GM10266 (cell line): ENCODE measurements around the gene GAA.

Experiments used
- DNase-seq: peaks from one replicate; pipeline ENCODE4 v3.0.0; 2012; ENCODE audit errors: extremely low spot score
- TF ChIP-seq, protein P1 (sequence below): IDR thresholded peaks from 2 replicates; pipeline ENCODE4 v1.5.1; 2012; ENCODE audit warnings: mild to moderate bottlenecking, low read depth; ENCODE audit not compliant: control insufficient read depth, insufficient read depth; ENCODE audit errors: missing control alignments

Gene GAA

DNA sequence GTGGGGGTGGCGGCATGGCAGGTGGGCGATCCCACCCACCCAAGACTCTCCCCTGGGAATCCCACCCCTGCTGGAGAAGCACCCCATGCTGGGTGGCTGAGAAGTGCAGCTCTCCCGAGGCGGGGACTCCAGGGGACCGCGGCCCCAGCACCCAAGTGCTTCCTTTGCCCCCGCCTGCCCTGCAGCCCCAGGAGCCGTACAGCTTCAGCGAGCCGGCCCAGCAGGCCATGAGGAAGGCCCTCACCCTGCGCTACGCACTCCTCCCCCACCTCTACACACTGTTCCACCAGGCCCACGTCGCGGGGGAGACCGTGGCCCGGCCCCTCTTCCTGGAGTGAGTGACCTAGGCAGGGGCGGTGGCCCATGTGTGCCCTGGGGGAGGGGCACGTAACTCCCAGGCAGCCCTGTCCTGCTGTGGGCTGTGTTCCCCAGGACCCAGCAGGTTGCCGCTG lies 11.7 kb downstream of the GAA start:
- TF ChIP-seq, protein P1, sequence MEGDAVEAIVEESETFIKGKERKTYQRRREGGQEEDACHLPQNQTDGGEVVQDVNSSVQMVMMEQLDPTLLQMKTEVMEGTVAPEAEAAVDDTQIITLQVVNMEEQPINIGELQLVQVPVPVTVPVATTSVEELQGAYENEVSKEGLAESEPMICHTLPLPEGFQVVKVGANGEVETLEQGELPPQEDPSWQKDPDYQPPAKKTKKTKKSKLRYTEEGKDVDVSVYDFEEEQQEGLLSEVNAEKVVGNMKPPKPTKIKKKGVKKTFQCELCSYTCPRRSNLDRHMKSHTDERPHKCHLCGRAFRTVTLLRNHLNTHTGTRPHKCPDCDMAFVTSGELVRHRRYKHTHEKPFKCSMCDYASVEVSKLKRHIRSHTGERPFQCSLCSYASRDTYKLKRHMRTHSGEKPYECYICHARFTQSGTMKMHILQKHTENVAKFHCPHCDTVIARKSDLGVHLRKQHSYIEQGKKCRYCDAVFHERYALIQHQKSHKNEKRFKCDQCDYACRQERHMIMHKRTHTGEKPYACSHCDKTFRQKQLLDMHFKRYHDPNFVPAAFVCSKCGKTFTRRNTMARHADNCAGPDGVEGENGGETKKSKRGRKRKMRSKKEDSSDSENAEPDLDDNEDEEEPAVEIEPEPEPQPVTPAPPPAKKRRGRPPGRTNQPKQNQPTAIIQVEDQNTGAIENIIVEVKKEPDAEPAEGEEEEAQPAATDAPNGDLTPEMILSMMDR: no peak

DNA sequence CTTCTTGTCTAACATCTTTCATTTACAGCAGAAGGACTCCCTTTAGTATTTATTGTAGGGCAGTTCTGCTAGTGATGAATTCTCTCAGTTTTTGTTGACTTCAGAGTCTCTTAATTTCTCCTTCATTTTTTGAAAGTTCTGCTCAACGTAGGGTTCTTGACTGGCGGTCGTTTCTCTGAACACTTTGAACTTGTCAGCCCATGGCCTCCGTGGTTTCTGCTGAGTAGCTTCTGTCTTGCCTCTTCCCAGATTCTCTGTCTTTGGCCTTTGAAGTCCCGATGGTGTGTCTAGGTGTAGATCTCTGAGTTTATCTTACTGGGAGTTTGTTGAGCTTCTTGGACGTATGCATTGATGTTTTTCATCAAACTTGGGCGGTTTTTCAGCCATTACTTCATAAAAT lies 13.4 kb downstream of the GAA start:
- TF ChIP-seq, protein P1: no peak
- DNase-seq: no peak

More for the DNA sequence above, 11.7 kb downstream of the GAA start:
- no peak for DNase-seq

DNA sequence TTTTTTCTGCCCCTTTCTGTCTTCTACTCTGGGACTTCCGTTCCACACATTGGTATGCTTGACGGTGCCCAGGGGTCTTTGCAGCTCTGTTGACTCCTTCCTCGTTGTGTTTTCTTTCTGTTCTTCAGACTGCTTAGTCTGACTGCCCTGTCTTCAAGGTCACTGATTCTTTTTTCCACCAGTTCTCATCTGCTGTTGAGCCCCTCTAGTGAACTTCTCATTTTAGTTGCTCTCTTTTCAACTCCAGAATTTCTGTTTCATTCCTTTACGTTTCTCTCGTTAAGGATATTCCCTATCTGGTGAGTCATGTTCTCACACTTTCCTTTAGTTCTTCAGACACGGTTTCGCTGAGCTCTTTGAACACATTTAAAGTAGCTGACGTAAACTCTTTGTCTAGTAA lies 13.8 kb downstream of the GAA start:
- TF ChIP-seq, protein P1: no peak

DNA sequence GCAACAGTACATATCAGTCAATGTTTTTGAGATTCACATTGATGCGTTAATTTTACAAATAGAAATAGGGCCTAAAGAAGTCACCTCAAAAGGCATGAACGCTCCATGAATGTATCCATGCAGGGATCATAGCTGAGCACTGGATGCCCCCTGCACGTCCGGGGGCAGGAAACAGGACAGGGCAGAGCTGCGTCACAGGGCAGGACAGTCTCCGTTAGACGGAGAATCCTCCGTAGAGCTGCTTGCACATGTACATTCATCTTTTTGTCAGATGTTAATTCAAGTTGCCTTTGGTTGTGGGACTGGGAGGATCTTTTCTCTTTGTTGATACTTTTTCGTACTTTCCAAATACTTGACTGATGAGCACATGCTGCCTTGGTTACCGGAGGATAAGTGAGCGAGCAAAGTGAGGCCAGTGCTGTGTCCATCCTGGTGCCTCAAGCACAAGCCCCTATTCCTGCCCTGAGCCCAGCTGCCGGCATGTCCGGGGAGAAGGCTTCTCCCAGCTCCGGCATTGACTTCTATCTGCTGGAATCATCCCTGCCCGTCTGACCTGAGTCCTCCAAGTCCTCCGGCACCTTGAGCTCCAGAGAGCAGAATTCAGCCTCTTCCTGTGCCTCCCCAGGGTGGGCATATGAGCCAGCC lies 15.0 kb downstream of the GAA start:
- TF ChIP-seq, protein P1: no peak
- DNase-seq: no peak

More for the DNA sequence above, 13.8 kb downstream of the GAA start:
- no peak for DNase-seq

DNA sequence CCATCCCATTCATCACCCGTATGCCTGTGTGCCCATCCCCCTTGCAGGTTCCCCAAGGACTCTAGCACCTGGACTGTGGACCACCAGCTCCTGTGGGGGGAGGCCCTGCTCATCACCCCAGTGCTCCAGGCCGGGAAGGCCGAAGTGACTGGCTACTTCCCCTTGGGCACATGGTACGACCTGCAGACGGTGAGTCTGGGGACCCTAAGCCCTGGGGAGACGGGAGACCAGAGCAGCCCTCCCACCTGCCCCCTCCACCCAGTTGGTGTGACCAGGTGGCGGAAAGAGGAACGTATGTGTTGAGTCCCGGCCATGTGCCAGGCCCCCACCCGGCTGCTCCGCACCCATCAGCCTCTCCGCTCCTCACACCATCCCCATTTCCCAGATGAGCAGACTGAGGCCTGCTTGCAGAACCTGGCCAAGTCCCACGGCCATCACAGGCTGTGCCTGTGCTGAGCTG lies 15.6 kb downstream of the GAA start:
- TF ChIP-seq, protein P1: no peak
- DNase-seq: no peak

DNA sequence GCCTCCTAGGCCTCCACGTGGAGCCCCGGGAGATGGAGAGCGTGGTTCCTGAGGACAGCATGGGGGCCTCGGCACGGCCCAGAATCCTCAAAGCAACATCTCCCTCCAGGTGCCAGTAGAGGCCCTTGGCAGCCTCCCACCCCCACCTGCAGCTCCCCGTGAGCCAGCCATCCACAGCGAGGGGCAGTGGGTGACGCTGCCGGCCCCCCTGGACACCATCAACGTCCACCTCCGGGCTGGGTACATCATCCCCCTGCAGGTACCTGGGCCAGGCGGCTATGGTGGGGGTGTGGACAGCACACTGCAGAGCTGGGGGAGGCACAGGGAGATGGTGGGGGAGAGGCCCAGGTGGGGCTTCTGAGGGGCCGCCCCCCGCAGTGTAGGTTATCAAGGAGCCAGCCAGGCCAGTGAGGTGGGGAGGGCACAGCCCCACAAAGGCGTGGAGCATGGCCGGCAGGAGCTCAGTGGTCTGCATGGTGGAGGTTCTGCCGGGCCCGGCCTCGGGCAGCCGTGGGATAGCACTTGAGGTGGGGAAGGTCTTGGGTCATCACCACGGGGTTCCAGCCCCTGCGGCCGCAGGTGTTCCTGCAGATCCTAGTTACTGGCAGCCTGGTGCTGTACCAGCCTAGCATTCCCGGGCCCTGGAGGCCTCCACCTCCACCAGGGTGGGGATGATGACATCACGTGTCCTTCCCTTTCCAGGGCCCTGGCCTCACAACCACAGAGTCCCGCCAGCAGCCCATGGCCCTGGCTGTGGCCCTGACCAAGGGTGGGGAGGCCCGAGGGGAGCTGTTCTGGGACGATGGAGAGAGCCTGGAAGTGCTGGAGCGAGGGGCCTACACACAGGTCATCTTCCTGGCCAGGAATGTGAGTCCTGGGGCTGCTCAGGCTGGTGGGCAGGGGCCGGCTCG lies 16.4 kb downstream of the GAA start:
- DNase-seq: no peak
- TF ChIP-seq, protein P1: no peak
